ENCODE data around the gene AQR. TPM values are rescaled to one million over a fixed set of nuclear protein-coding genes. Genes with fewer than 3 reads are reported as not detected.

Gene AQR
- polyA plus RNA-seq, 1 of the 3 experiments (the other 2 are of a cell fraction): 11.6 TPM

- H3K4me3 ChIP-seq (ENCODE audit: low read depth in 2 of 2, low read length in 1 of 2): peak overlapping the region; percentile 96 to 99
- H3K27ac ChIP-seq (ENCODE audit: low read depth in 2 of 2, low read length in 1 of 2): peak overlapping the region; percentile 90 to 99; a peak in 3 of 4 replicates
- H2AFZ ChIP-seq (ENCODE audit: low read depth): peak overlapping the region; percentile 98; the same call in 1 of the 2 replicates
- TF ChIP-seq TCF12 (IDR thresholded peaks at IDR 0.05): no peak
- peak; percentile 95 for TF ChIP-seq MXI1 (IDR thresholded peaks at IDR 0.05; ENCODE audit: low read depth, low read length)
- 0 out of 2 replicates have a peak, but pooled peaks have one; percentile 16 for TF ChIP-seq MAX (IDR thresholded peaks at IDR 0.05; ENCODE audit: low read depth)
- peaks cover 11% of the 10 kb centered on the region for H3F3A ChIP-seq (replicated peaks; ENCODE audit: insufficient read depth)
- CTCF ChIA-PET: interaction anchor here (0.6 to 7.9 kb wide), 3 partner anchors 17 to 458 kb away, joined by 3 to 37 read pairs (median 4); partner anchors contain the start of gene AQR
- H3K9me2 ChIP-seq: no peaks in the 10 kb centered on the region
- peaks cover 20 to 28% of the 10 kb centered on the region in 2 experiments for H3K36me3 ChIP-seq (replicated peaks in 1 of 2; ENCODE audit: control insufficient read depth in 1 of 2, insufficient read depth in 2 of 2, low read length in 1 of 2)
- 13% methylated on average over 9 of the region's 9 CpGs for WGBS (ENCODE audit: low lambda C conversion rate)
- no peaks in the 10 kb centered on the region for H3K9me3 ChIP-seq
- H4K20me1 ChIP-seq (ENCODE audit: insufficient read depth): no peaks in the 10 kb centered on the region
- no peaks in the 10 kb centered on the region for H3K27me3 ChIP-seq (ENCODE audit: insufficient read depth)
- peak overlapping the region; percentile 78 for H3K4me2 ChIP-seq
- H3K4me1 ChIP-seq (ENCODE audit: control insufficient read depth in 1 of 2, insufficient read depth in 2 of 2, low read depth in 1 of 2, low read length in 1 of 2): peaks cover 9 to 12% of the 10 kb centered on the region in 2 experiments; a peak in 3 of 4 replicates
- H3K9ac ChIP-seq: peak overlapping the region; percentile 83
- peaks cover 58% of the 10 kb centered on the region for H3K79me2 ChIP-seq (ENCODE audit: insufficient read depth)
- POLR2A ChIA-PET: interaction anchor here (1.5 to 1.9 kb wide), 2 partner anchors 13 to 17 kb away, joined by 7 to 39 read pairs; partner anchors contain the start of gene AQR
- DNase-seq: peak; percentile 55
Observed at GRCh38 chr15:34986771-34987480, 17.4 kb upstream of the AQR start.

DNA sequence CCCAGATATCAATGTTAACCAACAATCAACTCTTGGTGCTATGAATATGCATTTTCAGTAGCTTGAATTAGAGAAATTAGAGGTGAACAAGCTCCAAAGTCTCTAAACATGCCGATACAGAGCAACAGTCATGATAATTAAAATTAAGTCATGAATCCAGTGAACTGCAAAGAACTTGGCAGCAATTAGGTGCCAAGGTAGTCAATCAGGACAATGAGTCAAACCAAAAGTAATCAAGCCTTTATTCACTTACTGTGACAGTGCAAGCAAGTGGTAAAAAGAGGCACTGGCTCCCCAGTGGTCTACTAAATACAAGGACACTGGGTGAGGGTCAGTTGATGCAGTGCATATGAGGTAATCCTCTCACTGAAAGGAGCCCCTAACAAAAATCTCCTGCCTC, 16.8 kb upstream of the AQR start:
- CTCF ChIA-PET: interaction anchor here (0.6 to 7.9 kb wide), 2 partner anchors 17 to 18 kb away, joined by 3 to 37 read pairs; partner anchors contain the start of gene AQR
- WGBS (ENCODE audit: low lambda C conversion rate): 23% methylated on average over 1 of the region's 1 CpG
- Histone ChIP-seq H3K9me2 (no peaks in the 10 kb centered on the region), H3K36me3 (replicated peaks in 1 of 2; ENCODE audit: control insufficient read depth in 1 of 2, insufficient read depth in 2 of 2, low read length in 1 of 2) (peaks cover 26 to 34% of the 10 kb centered on the region in 2 experiments), H2AFZ (ENCODE audit: low read depth) (no peak overlapping the region), H3K9me3 (no peaks in the 10 kb centered on the region), H3K4me3 (ENCODE audit: low read depth in 2 of 2, low read length in 1 of 2) (peak overlapping the region; percentile 96 to 99), H3K4me1 (ENCODE audit: control insufficient read depth in 1 of 2, insufficient read depth in 2 of 2, low read depth in 1 of 2, low read length in 1 of 2) (peaks cover 9 to 12% of the 10 kb centered on the region in 2 experiments; a peak in 3 of 4 replicates), H3K4me2 (peak overlapping the region; percentile 78), H3K27ac (ENCODE audit: low read depth in 2 of 2, low read length in 1 of 2) (no peak overlapping the region; a peak in 1 of 4 replicates), H3K79me2 (ENCODE audit: insufficient read depth) (peaks cover 58% of the 10 kb centered on the region), H4K20me1 (ENCODE audit: insufficient read depth) (no peaks in the 10 kb centered on the region), H3K27me3 (ENCODE audit: insufficient read depth) (no peaks in the 10 kb centered on the region), H3F3A (replicated peaks; ENCODE audit: insufficient read depth) (peaks cover 15% of the 10 kb centered on the region), H3K9ac (peak overlapping the region; percentile 83; the same call in 1 of the 2 replicates)
- POLR2A ChIA-PET: no interaction called here
- DNase-seq: no peak
- TF ChIP-seq CHD2 (IDR thresholded peaks at IDR 0.05; ENCODE audit: low read length, partially characterized antibody) (no peak), GATA2 (CRISPR knock-in tag; IDR thresholded peaks at IDR 0.05) (no peak), FOSL2 (IDR thresholded peaks at IDR 0.05; ENCODE audit: borderline replicate concordance, low read depth) (no peak), RFX5 (IDR thresholded peaks at IDR 0.05; ENCODE audit: low read length) (no peak)
- TF ChIP-seq, protein P1, sequence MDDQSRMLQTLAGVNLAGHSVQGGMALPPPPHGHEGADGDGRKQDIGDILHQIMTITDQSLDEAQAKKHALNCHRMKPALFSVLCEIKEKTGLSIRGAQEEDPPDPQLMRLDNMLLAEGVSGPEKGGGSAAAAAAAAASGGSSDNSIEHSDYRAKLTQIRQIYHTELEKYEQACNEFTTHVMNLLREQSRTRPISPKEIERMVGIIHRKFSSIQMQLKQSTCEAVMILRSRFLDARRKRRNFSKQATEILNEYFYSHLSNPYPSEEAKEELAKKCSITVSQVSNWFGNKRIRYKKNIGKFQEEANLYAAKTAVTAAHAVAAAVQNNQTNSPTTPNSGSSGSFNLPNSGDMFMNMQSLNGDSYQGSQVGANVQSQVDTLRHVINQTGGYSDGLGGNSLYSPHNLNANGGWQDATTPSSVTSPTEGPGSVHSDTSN (IDR thresholded peaks at IDR 0.05): no peak
